Mesenchymal stem cell (in vitro differentiated cells and primary cell): ENCODE results near the gene ABCG2.

Source experiments
- DNase-seq: peaks from one replicate; pipeline ENCODE4 v3.0.0-alpha.2; 2013
- H2AFZ ChIP-seq: one replicate; pipeline ENCODE4 v1.6.1; 2013; ENCODE audit warnings: low read depth, mild to moderate bottlenecking, control low read depth, inconsistent platforms, low read length, moderate library complexity
- H2AK5ac ChIP-seq: 2 replicates; pipeline ENCODE4 v1.6.1; 2013; ENCODE audit warnings: low read length, moderate library complexity, mild to moderate bottlenecking, inconsistent platforms; ENCODE audit not compliant: severe bottlenecking
- H2BK120ac ChIP-seq: one replicate; pipeline ENCODE4 v1.6.1; 2013; ENCODE audit warnings: low read depth, mild to moderate bottlenecking, inconsistent platforms, low read length, moderate library complexity
- H2BK12ac ChIP-seq, 2 experiments: one replicate each; pipeline ENCODE4 v1.6.1; 2013; ENCODE audit warnings: inconsistent platforms in 2 of 2, low read length in 2 of 2, mild to moderate bottlenecking in 2 of 2, moderate library complexity in 2 of 2, control low read depth in 1 of 2
- H2BK15ac ChIP-seq: one replicate; pipeline ENCODE4 v1.6.1; 2013; ENCODE audit warnings: mild to moderate bottlenecking, low read depth, inconsistent platforms; ENCODE audit not compliant: poor library complexity, severe bottlenecking
- H2BK5ac ChIP-seq: 2 replicates; pipeline ENCODE4 v1.6.1; 2013; ENCODE audit warnings: low read depth, mild to moderate bottlenecking, low read length, control low read depth, inconsistent platforms; ENCODE audit not compliant: poor library complexity, severe bottlenecking
- H3K14ac ChIP-seq, 2 experiments: one replicate each; pipeline ENCODE4 v1.6.1; 2013; ENCODE audit warnings: inconsistent platforms in 2 of 2, low read length in 2 of 2, control low read depth in 1 of 2, mild to moderate bottlenecking in 1 of 2, moderate library complexity in 1 of 2
- H3K18ac ChIP-seq, 2 experiments: one replicate each; pipeline ENCODE4 v1.6.1; 2013; ENCODE audit warnings: inconsistent platforms in 2 of 2, low read length in 2 of 2, control low read depth in 1 of 2, low read depth in 1 of 2, mild to moderate bottlenecking in 1 of 2
- H3K23ac ChIP-seq, 2 experiments: one replicate each; pipeline ENCODE4 v1.6.1; 2013; ENCODE audit warnings: inconsistent platforms in 2 of 2, low read length in 2 of 2, mild to moderate bottlenecking in 2 of 2, moderate library complexity in 2 of 2, control low read depth in 1 of 2
- H3K27ac ChIP-seq: 2 replicates; pipeline ENCODE4 v1.5.1; 2013; ENCODE audit warnings: mild to moderate bottlenecking, moderate library complexity, low read length, control low read depth, inconsistent platforms; ENCODE audit not compliant: poor library complexity, severe bottlenecking
- H3K27me3 ChIP-seq, 2 experiments: 2 replicates each; pipeline versions ENCODE4 v1.6.1 to v1.7.0; 2013; ENCODE audit warnings: low read length in 2 of 2, mild to moderate bottlenecking in 2 of 2, moderate library complexity in 2 of 2, control low read depth in 1 of 2, inconsistent platforms in 1 of 2; ENCODE audit not compliant: control insufficient read depth in 1 of 2, insufficient read depth in 1 of 2
- H3K36me3 ChIP-seq, 2 experiments: 2 replicates each; pipeline versions ENCODE4 v1.6.1 to v1.7.0; 2013; ENCODE audit warnings: low read length in 2 of 2, control low read depth in 1 of 2, inconsistent platforms in 1 of 2, low read depth in 1 of 2, mild to moderate bottlenecking in 1 of 2; ENCODE audit not compliant: insufficient read depth in 2 of 2, control insufficient read depth in 1 of 2
- H3K4ac ChIP-seq, 2 experiments: one replicate each; pipeline ENCODE4 v1.6.1; 2013; ENCODE audit warnings: inconsistent platforms in 2 of 2, low read length in 2 of 2, mild to moderate bottlenecking in 2 of 2, moderate library complexity in 2 of 2, control low read depth in 1 of 2, low read depth in 1 of 2
- H3K4me1 ChIP-seq: 2 replicates; pipeline ENCODE4 v1.6.1; 2013; ENCODE audit warnings: low read depth, low read length, control low read depth; ENCODE audit not compliant: control insufficient read depth, insufficient read depth
- H3K4me2 ChIP-seq: 2 replicates; pipeline ENCODE4 v1.6.1; 2013; ENCODE audit warnings: low read length, mild to moderate bottlenecking, inconsistent platforms; ENCODE audit not compliant: poor library complexity, severe bottlenecking
- H3K4me3 ChIP-seq, 2 experiments: 2 replicates each; pipeline versions ENCODE4 v1.5.1 to v1.7.0; 2013; ENCODE audit warnings: low read length in 2 of 2, mild to moderate bottlenecking in 2 of 2, control low read depth in 1 of 2, low read depth in 1 of 2; ENCODE audit not compliant: insufficient read depth in 1 of 2
- H3K79me1 ChIP-seq: replicated peaks from 2 replicates; pipeline ENCODE4 v1.6.1; 2013; ENCODE audit warnings: mild to moderate bottlenecking, control low read depth, low read length, inconsistent platforms; ENCODE audit not compliant: poor library complexity, severe bottlenecking
- H3K9ac ChIP-seq: 2 replicates; pipeline ENCODE4 v1.7.0; 2013; ENCODE audit warnings: mild to moderate bottlenecking, low read length, moderate library complexity
- H3K9me3 ChIP-seq: 2 replicates; pipeline ENCODE4 v1.7.0; 2013; ENCODE audit warnings: mild to moderate bottlenecking, low read length; ENCODE audit not compliant: control insufficient read depth
- H4K8ac ChIP-seq: one replicate; pipeline ENCODE4 v1.6.1; 2013; ENCODE audit warnings: inconsistent platforms, mild to moderate bottlenecking, low read length, moderate library complexity
- H4K91ac ChIP-seq: one replicate; pipeline ENCODE4 v1.6.1; 2013; ENCODE audit warnings: mild to moderate bottlenecking, low read length, inconsistent platforms
- WGBS: methylation state at CpG from one replicate; pipeline ENCODE4 v1.1.7; 2013; ENCODE audit warnings: mixed read lengths; 5-methylcytosine and 5-hydroxymethylcytosine counted together

ABCG2 gene

GRCh38 chr4:88169298-88169697 lies 10.9 kb upstream of the ABCG2 start:
- Histone ChIP-seq H3K9ac (no peak overlapping the region), H4K91ac (no peak overlapping the region), H3K27me3 (no peaks in the 10 kb centered on the region), H4K8ac (no peak overlapping the region), H3K4me1 (no peaks in the 10 kb centered on the region), H3K79me1 (no peaks in the 10 kb centered on the region), H3K9me3 (no peaks in the 10 kb centered on the region), H3K4me2 (no peak overlapping the region), H3K36me3 (no peaks in the 10 kb centered on the region), H2BK5ac (no peak overlapping the region), H3K27ac (no peak overlapping the region), H3K14ac (no peak overlapping the region), H3K23ac (no peak overlapping the region), H3K18ac (no peak overlapping the region), H3K4me3 (no peak overlapping the region), H2BK12ac (no peak overlapping the region), H3K4ac (no peak overlapping the region), H2BK120ac (no peak overlapping the region), H2BK15ac (no peak overlapping the region), H2AFZ (no peak overlapping the region), H2AK5ac (no peak overlapping the region)
- WGBS, result 80% methylated on average over 1 of the region's 2 CpGs
- DNase-seq, result no peak

GRCh38 chr4:88166608-88167007 lies 8.2 kb upstream of the ABCG2 start:
- Histone ChIP-seq H2BK5ac (no peak overlapping the region), H3K4ac (no peak overlapping the region), H2BK12ac (no peak overlapping the region), H3K23ac (no peak overlapping the region), H2AK5ac (no peak overlapping the region), H3K4me3 (no peak overlapping the region), H2AFZ (no peak overlapping the region), H3K18ac (peak overlapping the region in 1 of 2 experiments; percentile 17), H2BK120ac (no peak overlapping the region), H3K27me3 (no peaks in the 10 kb centered on the region), H3K9me3 (no peaks in the 10 kb centered on the region), H3K36me3 (no peaks in the 10 kb centered on the region), H3K14ac (no peak overlapping the region), H4K91ac (no peak overlapping the region), H3K79me1 (no peaks in the 10 kb centered on the region), H2BK15ac (no peak overlapping the region), H3K4me1 (peaks cover 2% of the 10 kb centered on the region), H4K8ac (no peak overlapping the region), H3K27ac (no peak overlapping the region), H3K9ac (no peak overlapping the region), H3K4me2 (no peak overlapping the region)
- DNase-seq, result no peak
- WGBS, result 86% methylated on average over 3 of the region's 3 CpGs

GRCh38 chr4:88163336-88163735 lies 4.9 kb upstream of the ABCG2 start:
- WGBS, result 85% methylated on average over 6 of the region's 6 CpGs
- no peak overlapping the region for H4K8ac ChIP-seq
- H2BK15ac ChIP-seq, result no peak overlapping the region
- H3K4me1 ChIP-seq, result peaks cover 10% of the 10 kb centered on the region
- peaks cover 0 to under 1% of the 10 kb centered on the region in 2 experiments for H3K27me3 ChIP-seq
- H3K4me2 ChIP-seq, result no peak overlapping the region
- H3K79me1 ChIP-seq, result no peaks in the 10 kb centered on the region
- no peak overlapping the region for H3K23ac ChIP-seq
- H3K14ac ChIP-seq, result no peak overlapping the region
- no peaks in the 10 kb centered on the region for H3K36me3 ChIP-seq
- no peaks in the 10 kb centered on the region for H3K9me3 ChIP-seq
- no peak overlapping the region for H3K9ac ChIP-seq
- H3K4me3 ChIP-seq, result no peak overlapping the region
- H2BK120ac ChIP-seq, result no peak overlapping the region
- no peak overlapping the region for H2AK5ac ChIP-seq
- H4K91ac ChIP-seq, result no peak overlapping the region
- H3K4ac ChIP-seq, result no peak overlapping the region
- no peak overlapping the region for H3K18ac ChIP-seq
- H2BK5ac ChIP-seq, result no peak overlapping the region
- H2AFZ ChIP-seq, result no peak overlapping the region
- H3K27ac ChIP-seq, result no peak overlapping the region
- H2BK12ac ChIP-seq, result no peak overlapping the region
- no peak for DNase-seq

- DNase-seq, result no peak
- no peak overlapping the region for H3K4ac ChIP-seq
- H3K27ac ChIP-seq, result no peak overlapping the region
- H3K9ac ChIP-seq, result no peak overlapping the region
- no peak overlapping the region for H2BK12ac ChIP-seq
- H3K36me3 ChIP-seq, result no peaks in the 10 kb centered on the region
- H2BK15ac ChIP-seq, result no peak overlapping the region
- H3K4me1 ChIP-seq, result peaks cover 12% of the 10 kb centered on the region
- H3K79me1 ChIP-seq, result no peaks in the 10 kb centered on the region
- H2AFZ ChIP-seq, result no peak overlapping the region
- H3K9me3 ChIP-seq, result no peaks in the 10 kb centered on the region
- H3K23ac ChIP-seq, result no peak overlapping the region
- peaks cover 0 to 4% of the 10 kb centered on the region in 2 experiments for H3K27me3 ChIP-seq
- no peak overlapping the region for H4K8ac ChIP-seq
- no peak overlapping the region for H3K4me2 ChIP-seq
- H3K18ac ChIP-seq, result peak overlapping the region in 1 of 2 experiments; percentile 24
- H4K91ac ChIP-seq, result no peak overlapping the region
- no peak overlapping the region for H3K4me3 ChIP-seq
- H3K14ac ChIP-seq, result no peak overlapping the region
- H2AK5ac ChIP-seq, result no peak overlapping the region
- H2BK120ac ChIP-seq, result no peak overlapping the region
- no peak overlapping the region for H2BK5ac ChIP-seq
Measured at GRCh38 chr4:88162626-88163025, 4.2 kb upstream of the ABCG2 start.
